ENCODE measurements around the gene CRIP1. TPM values are rescaled to one million over a fixed set of nuclear protein-coding genes. Genes with fewer than 3 reads are reported as not detected.

Gene CRIP1
- total RNA-seq, 4 donors from 2014 or later: 34.0 to 110 (median 54.6) TPM

GRCh38 chr14:105529569-105530284 lies 43.0 kb downstream of the CRIP1 start:
- Histone ChIP-seq H3K4me1 (peaks cover 27 to 49% (median 40%) of the 10 kb centered on the region in 4 donors), H3K4me3 (peak overlapping the region; percentile 66 to 83 (median 77)), H3K36me3 (peaks cover 0 to 19% (median 0%) of the 10 kb centered on the region in 4 donors), H3K9me3 (no peaks in the 10 kb centered on the region), H3K27me3 (peaks cover 0 to 15% (median 0%) of the 10 kb centered on the region in 4 donors), H3K27ac (replicated peaks in 1 of 4) (no peak overlapping the region)
- intact Hi-C loops (cut with DNase I): loop anchor here (2.0 kb wide), 1 partner anchor 81 kb away; no protein-coding TSS in a partner anchor
- WGBS: no CpG with 5 or more reads among the region's 63 CpGs
- no peak for TF ChIP-seq POLR2AphosphoS5 (IDR thresholded peaks at IDR 0.05)
- no peak for TF ChIP-seq EP300 (IDR thresholded peaks at IDR 0.05)
- TF ChIP-seq CTCF (IDR thresholded peaks at IDR 0.05): no peak
- TF ChIP-seq POLR2A (IDR thresholded peaks at IDR 0.05; ENCODE audit: low read depth): no peak
- no peak for DNase-seq (ENCODE audit: extremely low spot score)

- intact Hi-C loops (cut with DNase I): no loop called here
- no peak for DNase-seq (ENCODE audit: extremely low spot score)
These were observed 43.8 kb downstream of the CRIP1 start for GRCh38 chr14:105530285-105531087.

GRCh38 chr14:105531088-105531893 lies 44.6 kb downstream of the CRIP1 start:
- H3K4me1 ChIP-seq: peaks cover 24 to 41% (median 34%) of the 10 kb centered on the region in 4 donors
- peaks cover 0 to 30% (median 2%) of the 10 kb centered on the region in 4 donors for H3K27me3 ChIP-seq
- TF ChIP-seq POLR2AphosphoS5 (IDR thresholded peaks at IDR 0.05) (no peak), CTCF (IDR thresholded peaks at IDR 0.05) (no peak), EP300 (IDR thresholded peaks at IDR 0.05) (no peak), POLR2A (IDR thresholded peaks at IDR 0.05; ENCODE audit: low read depth) (no peak)
- 96% methylated on average over 13 of the region's 30 CpGs for WGBS
- H3K36me3 ChIP-seq: peaks cover 0 to 19% (median 0%) of the 10 kb centered on the region in 4 donors
- intact Hi-C loops (cut with DNase I): no loop called here
- H3K4me3 ChIP-seq: no peak overlapping the region
- no peaks in the 10 kb centered on the region for H3K9me3 ChIP-seq
- no peak overlapping the region for H3K27ac ChIP-seq (replicated peaks in 1 of 4)
- no peak for DNase-seq (ENCODE audit: extremely low spot score)

More at GRCh38 chr14:105530285-105531087, 43.8 kb downstream of the CRIP1 start:
- Histone ChIP-seq H3K4me1 (peaks cover 27 to 49% (median 40%) of the 10 kb centered on the region in 4 donors), H3K4me3 (no peak overlapping the region), H3K27me3 (peaks cover 0 to 22% (median 0%) of the 10 kb centered on the region in 4 donors), H3K27ac (replicated peaks in 1 of 4) (no peak overlapping the region), H3K36me3 (peaks cover 0 to 19% (median 0%) of the 10 kb centered on the region in 4 donors), H3K9me3 (no peaks in the 10 kb centered on the region)
- no peak for TF ChIP-seq CTCF (IDR thresholded peaks at IDR 0.05)
- no peak for TF ChIP-seq POLR2AphosphoS5 (IDR thresholded peaks at IDR 0.05)
- TF ChIP-seq POLR2A (IDR thresholded peaks at IDR 0.05; ENCODE audit: low read depth): no peak
- TF ChIP-seq EP300 (IDR thresholded peaks at IDR 0.05): no peak
- WGBS: 82% methylated on average over 15 of the region's 19 CpGs

- no peak for DNase-seq (ENCODE audit: extremely low spot score)
- Histone ChIP-seq H3K4me3 (no peak overlapping the region), H3K27me3 (peaks cover 0 to 38% (median 5%) of the 10 kb centered on the region in 4 donors), H3K4me1 (peaks cover 20 to 35% (median 28%) of the 10 kb centered on the region in 4 donors), H3K36me3 (peaks cover 0 to 19% (median 0%) of the 10 kb centered on the region in 4 donors), H3K9me3 (no peaks in the 10 kb centered on the region), H3K27ac (replicated peaks in 1 of 4) (no peak overlapping the region)
- intact Hi-C loops (cut with DNase I): no loop called here
- TF ChIP-seq POLR2A (IDR thresholded peaks at IDR 0.05; ENCODE audit: low read depth): no peak
- no peak for TF ChIP-seq EP300 (IDR thresholded peaks at IDR 0.05)
- TF ChIP-seq POLR2AphosphoS5 (IDR thresholded peaks at IDR 0.05): no peak
- no peak for TF ChIP-seq CTCF (IDR thresholded peaks at IDR 0.05)
- 88% methylated on average over 4 of the region's 19 CpGs for WGBS
These were observed 45.4 kb downstream of the CRIP1 start for GRCh38 chr14:105531894-105532623.
